Neural cell (in vitro differentiated cells): ENCODE results near the gene PDHB.

Experiments
- EP300 ChIP-seq: fragments of 450-650 bp; conservative IDR thresholded peaks from 2 replicates; pipeline ENCODE4 v1.6.1; 2014; ENCODE audit warnings: antibody characterized with exemption, mild to moderate bottlenecking, moderate library complexity; ENCODE audit not compliant: poor library complexity, severe bottlenecking
- EZH2 ChIP-seq: fragments of 200-600, 300-800 bp; shearing (Covaris generic), sonication (generic); IDR thresholded peaks from 2 replicates; pipeline ENCODE4 v1.6.1; 2014; ENCODE audit warnings: antibody characterized with exemption, low read length, borderline replicate concordance, mild to moderate bottlenecking; ENCODE audit not compliant: insufficient read depth, poor library complexity, severe bottlenecking
- MXI1 ChIP-seq: fragments of 450-650 bp; conservative IDR thresholded peaks from 2 replicates; pipeline ENCODE4 v1.6.1; 2014; ENCODE audit warnings: antibody characterized with exemption, mild to moderate bottlenecking; ENCODE audit not compliant: poor library complexity, severe bottlenecking
- POLR2AphosphoS5 ChIP-seq: IDR thresholded peaks from 2 replicates; pipeline ENCODE4 v1.6.1; 2012
- RAD21 ChIP-seq: fragments of 450-650 bp; conservative IDR thresholded peaks from 2 replicates; pipeline ENCODE4 v1.6.1; 2014; ENCODE audit warnings: antibody characterized with exemption, mild to moderate bottlenecking, moderate library complexity
- SMC3 ChIP-seq: fragments of 450-650 bp; conservative IDR thresholded peaks from 2 replicates; pipeline ENCODE4 v1.6.1; 2014; ENCODE audit warnings: antibody characterized with exemption, mild to moderate bottlenecking, moderate library complexity; ENCODE audit not compliant: poor library complexity
- TAF1 ChIP-seq: IDR thresholded peaks from 2 replicates; pipeline ENCODE4 v1.6.1; 2012; ENCODE audit warnings: low read depth
- TF ChIP-seq, protein P1 (sequence below): fragments of 450-650 bp; IDR thresholded peaks from 2 replicates; pipeline ENCODE4 v1.5.1; 2014; ENCODE audit warnings: antibody characterized with exemption, mild to moderate bottlenecking, moderate library complexity; ENCODE audit not compliant: poor library complexity, severe bottlenecking
- TF ChIP-seq, protein P2 (sequence below): IDR thresholded peaks from 2 replicates; pipeline ENCODE4 v1.6.1; 2012; ENCODE audit warnings: borderline replicate concordance

DNA sequence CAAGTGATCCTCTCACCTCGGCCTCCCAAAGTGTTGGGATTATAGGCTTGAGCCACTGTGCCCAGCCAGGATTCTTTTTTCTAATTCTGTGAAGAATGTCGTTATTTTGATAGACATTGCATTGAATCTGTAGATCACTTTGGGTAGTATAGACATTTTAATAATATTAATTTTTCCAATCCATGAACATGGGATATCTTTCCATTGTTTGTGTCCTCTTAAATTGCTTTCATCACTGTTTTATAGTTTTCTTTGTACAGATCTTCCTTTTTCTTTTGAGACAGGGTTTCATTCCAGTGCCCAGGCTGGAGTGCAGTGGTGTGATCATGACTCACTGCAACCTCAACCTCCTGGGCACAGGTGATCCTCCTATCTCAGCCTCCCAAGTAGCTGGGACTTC is 46.7 kb upstream of the PDHB start:
- TF ChIP-seq, protein P1, sequence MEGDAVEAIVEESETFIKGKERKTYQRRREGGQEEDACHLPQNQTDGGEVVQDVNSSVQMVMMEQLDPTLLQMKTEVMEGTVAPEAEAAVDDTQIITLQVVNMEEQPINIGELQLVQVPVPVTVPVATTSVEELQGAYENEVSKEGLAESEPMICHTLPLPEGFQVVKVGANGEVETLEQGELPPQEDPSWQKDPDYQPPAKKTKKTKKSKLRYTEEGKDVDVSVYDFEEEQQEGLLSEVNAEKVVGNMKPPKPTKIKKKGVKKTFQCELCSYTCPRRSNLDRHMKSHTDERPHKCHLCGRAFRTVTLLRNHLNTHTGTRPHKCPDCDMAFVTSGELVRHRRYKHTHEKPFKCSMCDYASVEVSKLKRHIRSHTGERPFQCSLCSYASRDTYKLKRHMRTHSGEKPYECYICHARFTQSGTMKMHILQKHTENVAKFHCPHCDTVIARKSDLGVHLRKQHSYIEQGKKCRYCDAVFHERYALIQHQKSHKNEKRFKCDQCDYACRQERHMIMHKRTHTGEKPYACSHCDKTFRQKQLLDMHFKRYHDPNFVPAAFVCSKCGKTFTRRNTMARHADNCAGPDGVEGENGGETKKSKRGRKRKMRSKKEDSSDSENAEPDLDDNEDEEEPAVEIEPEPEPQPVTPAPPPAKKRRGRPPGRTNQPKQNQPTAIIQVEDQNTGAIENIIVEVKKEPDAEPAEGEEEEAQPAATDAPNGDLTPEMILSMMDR = no peak
- TF ChIP-seq POLR2AphosphoS5 (no peak), EP300 (no peak), SMC3 (no peak), EZH2 (no peak), RAD21 (no peak), MXI1 (no peak), TAF1 (no peak)
- TF ChIP-seq, protein P2, sequence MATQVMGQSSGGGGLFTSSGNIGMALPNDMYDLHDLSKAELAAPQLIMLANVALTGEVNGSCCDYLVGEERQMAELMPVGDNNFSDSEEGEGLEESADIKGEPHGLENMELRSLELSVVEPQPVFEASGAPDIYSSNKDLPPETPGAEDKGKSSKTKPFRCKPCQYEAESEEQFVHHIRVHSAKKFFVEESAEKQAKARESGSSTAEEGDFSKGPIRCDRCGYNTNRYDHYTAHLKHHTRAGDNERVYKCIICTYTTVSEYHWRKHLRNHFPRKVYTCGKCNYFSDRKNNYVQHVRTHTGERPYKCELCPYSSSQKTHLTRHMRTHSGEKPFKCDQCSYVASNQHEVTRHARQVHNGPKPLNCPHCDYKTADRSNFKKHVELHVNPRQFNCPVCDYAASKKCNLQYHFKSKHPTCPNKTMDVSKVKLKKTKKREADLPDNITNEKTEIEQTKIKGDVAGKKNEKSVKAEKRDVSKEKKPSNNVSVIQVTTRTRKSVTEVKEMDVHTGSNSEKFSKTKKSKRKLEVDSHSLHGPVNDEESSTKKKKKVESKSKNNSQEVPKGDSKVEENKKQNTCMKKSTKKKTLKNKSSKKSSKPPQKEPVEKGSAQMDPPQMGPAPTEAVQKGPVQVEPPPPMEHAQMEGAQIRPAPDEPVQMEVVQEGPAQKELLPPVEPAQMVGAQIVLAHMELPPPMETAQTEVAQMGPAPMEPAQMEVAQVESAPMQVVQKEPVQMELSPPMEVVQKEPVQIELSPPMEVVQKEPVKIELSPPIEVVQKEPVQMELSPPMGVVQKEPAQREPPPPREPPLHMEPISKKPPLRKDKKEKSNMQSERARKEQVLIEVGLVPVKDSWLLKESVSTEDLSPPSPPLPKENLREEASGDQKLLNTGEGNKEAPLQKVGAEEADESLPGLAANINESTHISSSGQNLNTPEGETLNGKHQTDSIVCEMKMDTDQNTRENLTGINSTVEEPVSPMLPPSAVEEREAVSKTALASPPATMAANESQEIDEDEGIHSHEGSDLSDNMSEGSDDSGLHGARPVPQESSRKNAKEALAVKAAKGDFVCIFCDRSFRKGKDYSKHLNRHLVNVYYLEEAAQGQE = no peak
